Measurements from ENCODE around the gene MAP3K1.

DNA sequence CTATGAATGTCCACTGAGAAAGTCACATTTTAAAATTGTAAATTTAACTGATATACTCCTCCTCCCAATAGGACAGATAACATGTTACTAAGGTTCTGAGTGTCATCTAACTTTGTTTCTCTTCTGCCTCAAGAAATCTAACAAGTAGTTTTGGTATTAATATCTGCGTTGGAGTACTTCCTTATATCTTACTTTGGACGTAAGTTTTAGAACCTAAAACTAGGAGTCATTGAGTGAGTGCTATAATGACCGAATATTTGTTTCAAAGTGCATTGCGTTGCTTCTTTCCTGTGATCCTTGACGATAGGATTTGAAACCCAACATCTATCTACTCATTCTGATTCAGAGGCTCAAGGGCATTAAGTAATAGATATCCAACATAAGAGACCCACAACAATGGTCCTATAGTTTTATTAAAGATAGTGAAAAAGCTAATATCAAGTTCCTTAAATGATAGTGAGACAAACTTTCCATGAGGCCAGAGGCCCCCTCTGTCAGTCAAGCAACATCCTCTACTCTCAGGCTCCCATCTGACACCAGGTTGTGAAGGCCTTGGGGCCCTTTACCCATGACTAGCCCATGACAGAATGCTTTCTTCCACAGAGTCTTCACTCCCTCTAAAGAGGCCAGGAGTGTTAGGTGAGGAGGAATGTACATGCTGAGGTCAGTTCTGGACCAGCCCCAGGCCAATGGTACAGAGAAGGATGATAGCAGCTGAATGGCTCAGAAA, 45.3 kb upstream of the MAP3K1 start:
- TF ChIP-seq ZNF174 (CRISPR knock-in tag; IDR thresholded peaks at IDR 0.05) (no peak), BHLHE40 (IDR thresholded peaks at IDR 0.05; ENCODE audit: low read length) (no peak), TCF7L2 (IDR thresholded peaks at IDR 0.05; ENCODE audit: low read depth, low read length) (no peak), CTCF (IDR thresholded peaks at IDR 0.05 in 2 of 3, conservative IDR thresholded peaks at IDR 0.05 in 1 of 3; ENCODE audit: insufficient read depth in 2 of 3, low read depth in 1 of 3, low read length in 3 of 3) (no peak), POLR2AphosphoS5 (IDR thresholded peaks at IDR 0.05; ENCODE audit: control insufficient read depth, insufficient read depth, low read depth, low read length) (no peak), ZBTB17 (CRISPR knock-in tag; IDR thresholded peaks at IDR 0.05) (no peak), EZH2 (IDR thresholded peaks at IDR 0.05; ENCODE audit: borderline replicate concordance, low read depth, low read length) (no peak), NR3C1 (CRISPR knock-in tag; IDR thresholded peaks at IDR 0.05) (no peak), NBN (IDR thresholded peaks at IDR 0.05; ENCODE audit: low read depth) (no peak), ESRRA (IDR thresholded peaks at IDR 0.05; ENCODE audit: borderline replicate concordance, low read depth) (no peak), CHD2 (IDR thresholded peaks at IDR 0.05; ENCODE audit: low read depth, low read length) (no peak), FOSL1 (tag; conservative IDR thresholded peaks at IDR 0.05) (no peak)
